ENCODE results near the gene ZNF136.

Gene ZNF136

DNA sequence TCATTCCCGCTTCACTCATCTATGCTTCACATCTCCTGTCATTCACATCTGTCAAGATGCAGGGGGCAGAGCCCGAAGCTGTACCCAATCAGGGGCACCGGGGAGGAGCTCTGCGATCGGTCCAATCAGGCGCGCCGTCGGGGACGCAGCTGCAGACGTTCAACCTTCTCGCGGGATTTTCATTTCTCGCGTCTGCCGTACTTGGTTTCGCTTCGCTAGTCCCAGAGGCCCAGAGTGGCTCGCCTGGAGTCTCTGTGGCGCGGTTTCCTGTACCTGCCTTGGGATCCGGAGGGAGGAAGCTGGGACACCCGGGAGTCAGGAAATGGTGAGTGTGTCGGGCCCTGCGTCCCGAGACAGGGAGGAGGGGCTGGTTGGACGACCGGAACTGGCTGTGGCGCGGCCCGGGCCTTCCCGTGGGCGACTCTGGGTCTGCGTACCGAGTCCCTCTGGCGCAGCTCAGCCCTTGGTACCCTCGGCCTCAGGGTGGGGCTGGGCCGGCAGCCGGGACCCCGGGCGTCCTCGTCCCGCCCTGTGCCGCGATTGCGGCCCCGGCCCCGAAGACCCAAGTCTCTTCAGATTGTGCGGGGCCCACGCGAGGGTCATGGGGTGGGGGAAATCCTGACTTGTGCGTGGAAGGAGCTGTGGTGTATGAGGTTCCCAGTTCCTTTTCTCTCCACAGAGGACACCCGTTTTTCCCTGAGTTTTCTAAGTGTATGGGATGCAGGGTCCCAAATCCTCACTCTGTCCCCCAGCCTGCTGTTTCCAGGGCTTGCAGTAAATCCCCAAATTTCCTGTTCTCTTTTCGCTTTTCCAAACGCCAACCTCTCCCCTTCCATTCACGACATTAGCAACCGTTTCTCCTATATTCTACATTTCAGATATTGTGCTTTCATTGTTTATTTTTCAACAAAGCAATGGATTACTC is at the start of gene ZNF136:
Gene ZNF136, plus strand, starts transcription at position 215 of the 925 bp plus-strand sequence. Its CDS starts 108 bp downstream, at position 323.
- peak; percentile 98 for DNase-seq

GRCh38 chr19:12113121-12113520 is 49.8 kb upstream of the ZNF136 start:
- no peak for DNase-seq

DNA sequence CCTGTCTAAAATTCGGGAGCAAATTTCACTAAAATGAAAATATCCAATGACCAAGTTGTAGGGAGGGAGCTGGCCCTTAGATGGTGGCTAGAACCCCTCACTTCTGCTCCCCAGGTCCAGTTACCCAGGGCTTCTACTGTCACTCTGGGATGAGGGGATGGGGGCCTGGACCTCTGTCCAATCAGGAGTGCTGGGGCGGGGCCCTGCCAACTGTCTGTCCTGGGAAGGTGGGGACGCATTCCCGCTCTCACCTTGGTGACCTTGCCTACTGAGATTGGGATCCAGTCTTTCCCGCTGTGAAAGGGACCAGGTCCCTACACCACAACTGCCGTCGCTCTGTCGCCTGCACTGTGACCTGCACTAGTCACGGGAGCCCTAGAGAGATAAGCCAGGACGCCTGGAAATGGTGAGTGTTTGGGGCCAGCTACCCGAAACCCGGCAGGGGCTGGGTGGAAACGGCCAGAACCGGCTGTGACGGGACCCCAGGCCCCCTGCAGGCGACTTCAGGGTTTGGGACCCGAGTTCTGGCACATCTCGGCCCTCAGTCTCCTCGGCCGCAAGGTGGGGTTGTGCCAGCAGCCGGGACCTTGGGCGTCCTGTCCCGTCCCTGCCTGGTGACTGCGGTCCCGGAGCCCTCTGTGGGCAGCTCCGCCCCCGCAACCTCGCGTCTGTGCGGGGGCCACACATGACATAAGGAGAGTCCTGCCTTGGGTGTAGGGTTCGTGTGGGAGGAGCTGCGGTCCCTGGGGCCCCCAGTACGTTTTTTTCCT is 45.5 kb upstream of the ZNF136 start:
- no peak for DNase-seq

GRCh38 chr19:12126707-12127106 is 36.2 kb upstream of the ZNF136 start:
- DNase-seq: no peak

- DNase-seq: no peak
These were observed 29.8 kb upstream of the ZNF136 start for GRCh38 chr19:12133069-12133468.

DNA sequence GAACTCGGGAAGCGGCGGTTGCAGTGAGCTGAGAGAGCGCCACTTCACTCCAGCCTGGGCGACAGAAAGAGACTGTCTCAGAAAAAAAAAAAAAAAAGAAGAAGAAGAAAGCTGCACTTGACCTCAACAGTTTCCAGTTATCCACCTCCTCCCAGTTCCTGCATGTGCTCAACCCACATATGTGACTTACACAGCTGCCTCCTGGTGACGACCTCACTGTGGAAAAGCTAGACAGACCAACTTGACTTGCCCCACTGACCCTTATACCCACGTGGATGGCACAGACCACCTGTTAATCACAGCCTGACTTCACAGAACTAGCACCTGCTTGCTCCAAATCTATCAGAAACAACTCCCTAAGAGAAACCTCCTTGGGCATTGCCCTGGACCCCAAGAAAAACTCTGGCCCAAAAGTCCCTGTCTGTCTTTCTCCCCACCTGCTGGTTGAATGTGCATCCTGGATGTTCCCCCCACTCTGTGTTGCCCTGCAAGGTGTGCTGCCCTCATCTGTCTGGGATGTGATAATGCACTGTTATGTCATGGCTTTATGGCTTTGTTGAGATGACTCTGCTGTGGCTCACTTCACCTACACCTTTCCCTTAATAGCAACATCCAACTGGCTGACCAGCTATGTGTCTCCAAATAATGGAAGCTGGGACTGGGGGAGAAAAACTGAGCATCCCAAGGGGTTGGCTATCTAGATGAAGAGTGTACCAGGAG is 25.5 kb upstream of the ZNF136 start:
- DNase-seq: no peak

- no peak for DNase-seq
These were observed 23.6 kb upstream of the ZNF136 start for GRCh38 chr19:12139269-12139668.

DNA sequence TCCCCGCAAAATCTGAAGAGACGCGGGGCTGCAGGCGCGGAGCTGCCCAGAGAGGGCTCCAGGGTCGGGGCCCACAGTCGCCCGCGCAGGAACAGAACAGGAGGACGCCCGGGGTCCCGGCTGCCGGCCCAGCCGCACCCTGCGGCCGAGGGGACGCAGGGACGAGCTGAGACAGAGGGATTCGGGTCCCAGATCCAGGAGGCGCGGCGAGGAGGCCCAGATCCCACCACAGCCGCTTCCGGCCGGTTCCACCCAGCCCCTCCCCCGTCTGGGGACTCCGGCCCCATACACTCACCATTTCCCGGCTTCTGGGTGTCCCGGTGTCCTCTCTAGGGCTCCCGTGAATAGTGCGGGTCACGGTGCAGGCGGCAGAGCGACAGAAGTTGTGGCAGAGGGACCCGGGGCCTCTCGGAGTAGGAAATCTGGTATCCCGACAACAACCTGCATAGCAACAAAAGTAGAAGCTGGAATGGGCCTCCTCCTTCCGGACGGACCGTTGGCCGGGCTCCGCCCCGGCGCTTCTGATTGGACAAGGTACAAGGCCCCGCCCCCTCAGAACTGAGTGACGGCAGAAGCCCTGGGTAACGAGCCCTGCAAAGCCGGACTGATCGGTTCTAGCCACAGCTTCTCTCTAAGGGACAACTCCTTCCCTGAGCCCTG is 22.9 kb upstream of the ZNF136 start, which contains the start of gene ZNF20:
Gene ZNF20, minus strand, starts transcription at position 466 of the 660 bp plus-strand sequence. Its CDS starts 168 bp downstream, at position 298.
- DNase-seq: peak; percentile 84

- peak; percentile 67 for DNase-seq
These were observed 22.1 kb upstream of the ZNF136 start for GRCh38 chr19:12140545-12141404.

- no peak for DNase-seq
These were observed 21.5 kb upstream of the ZNF136 start for GRCh38 chr19:12141405-12141736.

GRCh38 chr19:12145348-12145747 is 17.5 kb upstream of the ZNF136 start:
- DNase-seq: no peak

- no peak for DNase-seq
These were observed 7.5 kb upstream of the ZNF136 start for GRCh38 chr19:12155324-12155860.

GRCh38 chr19:12156223-12157058 is 6.5 kb upstream of the ZNF136 start, which contains the start of gene ZNF625:
Gene ZNF625 (minus strand): TSS chr19:12156734. CDS start chr19:12156558, 176 bp downstream.
- DNase-seq: peak; percentile 94

DNA sequence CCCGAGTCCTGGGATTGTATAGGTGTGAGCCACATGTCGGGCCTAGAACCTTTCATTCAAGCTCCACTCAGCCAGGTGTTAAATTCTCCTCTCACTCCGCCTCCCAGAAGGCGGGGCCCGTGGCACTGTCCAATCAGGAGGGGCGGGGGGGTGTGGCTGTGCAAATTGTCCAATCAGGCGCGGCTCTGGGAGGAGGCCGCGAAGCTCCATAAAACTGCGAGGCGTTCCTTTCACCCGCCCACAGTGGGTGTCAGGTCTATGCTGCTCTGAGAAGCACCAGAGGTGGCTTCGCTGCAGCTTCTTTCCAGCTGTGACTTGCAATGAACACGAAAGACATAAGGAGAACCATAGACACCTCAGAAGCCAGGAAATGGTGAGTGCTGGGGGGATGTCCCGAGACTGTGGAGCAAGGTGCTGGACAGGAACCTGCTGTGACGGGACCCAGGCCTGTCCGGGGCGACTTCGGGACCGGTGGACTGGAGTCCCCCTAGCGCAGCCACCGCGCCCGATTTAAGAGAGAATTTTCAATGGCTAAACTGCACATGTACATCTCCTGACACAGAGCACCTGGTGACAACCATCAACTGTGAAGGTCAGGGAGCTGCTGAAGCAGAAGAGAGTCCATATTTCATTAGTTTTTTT is 3.0 kb upstream of the ZNF136 start:
- no peak for DNase-seq

DNA sequence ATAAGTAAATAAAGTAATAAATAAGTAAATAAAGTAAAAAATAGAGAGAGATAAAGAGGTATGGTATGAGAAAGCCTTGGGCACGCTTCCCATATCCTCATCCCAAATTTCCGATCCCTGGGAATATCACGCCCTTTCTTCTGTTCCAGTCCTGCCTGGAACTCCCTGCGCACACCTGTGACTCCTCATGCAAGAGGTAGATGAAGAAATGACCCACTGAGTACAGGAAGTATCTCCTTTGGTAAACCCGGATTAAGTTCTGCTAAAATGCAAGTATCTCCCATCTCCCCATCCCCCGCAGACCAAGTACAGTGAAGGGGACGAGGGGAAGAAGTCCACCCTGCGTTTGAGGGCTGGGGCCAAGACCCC is 399 bp upstream of the ZNF136 start:
- DNase-seq: no peak

DNA sequence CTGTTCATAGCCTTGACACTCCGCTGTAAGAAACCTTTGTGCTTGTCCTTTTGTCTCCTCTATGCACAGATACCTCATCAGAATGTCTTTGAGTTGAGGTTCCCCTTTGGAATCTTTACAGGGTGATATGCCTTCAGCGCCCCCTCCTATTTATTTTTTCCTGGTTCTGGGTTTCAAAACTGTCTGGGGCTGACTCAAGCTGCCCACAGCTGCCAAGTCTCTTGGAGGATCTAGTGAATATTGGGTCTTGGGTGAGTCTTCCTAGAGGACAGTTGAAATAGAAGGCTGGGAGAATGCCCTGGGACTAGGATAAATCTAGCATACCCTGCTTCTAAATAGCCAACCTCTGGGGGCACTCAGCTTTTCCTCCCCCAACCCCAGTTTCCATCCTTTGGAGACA is 930 bp downstream of the ZNF136 start:
- DNase-seq: no peak

GRCh38 chr19:12166626-12167025 is 3.7 kb downstream of the ZNF136 start:
- DNase-seq: no peak

GRCh38 chr19:12180377-12180776 is 17.5 kb downstream of the ZNF136 start:
- no peak for DNase-seq

GRCh38 chr19:12187625-12188024 is 24.7 kb downstream of the ZNF136 start:
- no peak for DNase-seq

All from NCI-H1092 (cell line).